Measurements from ENCODE around the gene LDAF1. TPM values are rescaled to one million over a fixed set of nuclear protein-coding genes. Genes with fewer than 3 reads are reported as not detected.
"Not testable (repeated sequence)": the region's sequence is repeated elsewhere in the genome, so short reads cannot be mapped to it uniquely, and the experiment has no call there.

The LDAF1 gene
- total RNA-seq, 1 experiment from 2014 or later, result 11.5 TPM

- H3F3A ChIP-seq (ENCODE audit: low read length, unreplicated experiment); DNase-seq; ATAC-seq; intact Hi-C loops (cut with micrococcal nuclease); H3K9me2 ChIP-seq (replicated peaks; ENCODE audit: low read length); H4K20me1 ChIP-seq (ENCODE audit: low read length); H3K4me3 ChIP-seq (ENCODE audit: low read length); H3K27ac ChIP-seq (ENCODE audit: low read length); H2AFZ ChIP-seq (ENCODE audit: low read length); H3K4me2 ChIP-seq (ENCODE audit: low read length); H3K9me3 ChIP-seq (ENCODE audit: low read length); POLR2A ChIA-PET (ENCODE audit: unreplicated experiment); H3K9ac ChIP-seq (ENCODE audit: low read length); H3K79me2 ChIP-seq (ENCODE audit: low read length); CTCF ChIA-PET; BruUV-seq (replicated peaks); H3K27me3 ChIP-seq (ENCODE audit: low read length); H3K4me1 ChIP-seq (ENCODE audit: insufficient read depth, low read length); H3K36me3 ChIP-seq (ENCODE audit: low read depth, low read length): not testable (repeated sequence)
These were observed 5.2 kb upstream of the LDAF1 start for GRCh38 chr16:21153124-21153729.

GRCh38 chr16:21156011-21156410, 2.5 kb upstream of the LDAF1 start:
- ATAC-seq; H3K27ac ChIP-seq (ENCODE audit: low read length); H3K4me2 ChIP-seq (ENCODE audit: low read length); H3K4me3 ChIP-seq (ENCODE audit: low read length); H4K20me1 ChIP-seq (ENCODE audit: low read length); H3K36me3 ChIP-seq (ENCODE audit: low read depth, low read length); DNase-seq; H3K27me3 ChIP-seq (ENCODE audit: low read length); H3K9me2 ChIP-seq (replicated peaks; ENCODE audit: low read length); CTCF ChIA-PET; POLR2A ChIA-PET (ENCODE audit: unreplicated experiment); H3K9ac ChIP-seq (ENCODE audit: low read length); H3K9me3 ChIP-seq (ENCODE audit: low read length); H3F3A ChIP-seq (ENCODE audit: low read length, unreplicated experiment); BruUV-seq (replicated peaks); H2AFZ ChIP-seq (ENCODE audit: low read length): not testable (repeated sequence)
- H3K79me2 ChIP-seq (ENCODE audit: low read length), result peaks cover 12% of the 10 kb centered on the region
- peaks cover 22% of the 10 kb centered on the region for H3K4me1 ChIP-seq (ENCODE audit: insufficient read depth, low read length)
- intact Hi-C loops (cut with micrococcal nuclease), result loop anchor here (1.0 to 5.0 kb wide), 3 partner anchors 144 to 1166 kb away; no protein-coding TSS in a partner anchor

GRCh38 chr16:21156767-21157467, 1.6 kb upstream of the LDAF1 start:
- no TSS peak for BruUV-seq (replicated peaks)
- ChIA-PET CTCF (interaction anchor here (0.6 to 0.8 kb wide), 5 partner anchors 10 to 144 kb away, joined by 3 to 8 read pairs (median 4); no protein-coding TSS in a partner anchor), POLR2A (ENCODE audit: unreplicated experiment) (no interaction called here)
- H3K36me3 ChIP-seq (ENCODE audit: low read depth, low read length), result no peaks in the 10 kb centered on the region
- no peak overlapping the region for H3K4me3 ChIP-seq (ENCODE audit: low read length)
- H3K9me2 ChIP-seq (replicated peaks; ENCODE audit: low read length), result no peaks in the 10 kb centered on the region
- ATAC-seq, result peak; percentile 24; the same call in 1 of the 2 replicates
- no peak overlapping the region for H3K27ac ChIP-seq (ENCODE audit: low read length)
- H3K9me3 ChIP-seq (ENCODE audit: low read length), result no peaks in the 10 kb centered on the region
- no peak overlapping the region for H2AFZ ChIP-seq (ENCODE audit: low read length)
- intact Hi-C loops (cut with micrococcal nuclease), result loop anchor here (1.0 to 5.0 kb wide), 4 partner anchors 121 to 1165 kb away; partner anchors contain the start of gene CRYM
- H3K9ac ChIP-seq (ENCODE audit: low read length), result no peak overlapping the region
- no peaks in the 10 kb centered on the region for H3K27me3 ChIP-seq (ENCODE audit: low read length)
- H3K79me2 ChIP-seq (ENCODE audit: low read length), result peaks cover 12% of the 10 kb centered on the region
- H3K4me2 ChIP-seq (ENCODE audit: low read length), result no peak overlapping the region
- H3K4me1 ChIP-seq (ENCODE audit: insufficient read depth, low read length), result peaks cover 28% of the 10 kb centered on the region
- peak; percentile 77 for DNase-seq
- peak; percentile 76 for TF ChIP-seq CTCF (conservative IDR thresholded peaks at IDR 0.05; ENCODE audit: low read depth, low read length)
- no peak for TF ChIP-seq EZH2 (IDR thresholded peaks at IDR 0.05; ENCODE audit: low read length, unreplicated experiment)
- no peaks in the 10 kb centered on the region for H3F3A ChIP-seq (ENCODE audit: low read length, unreplicated experiment)
- no peaks in the 10 kb centered on the region for H4K20me1 ChIP-seq (ENCODE audit: low read length)
